Measurements from ENCODE around the gene TMEM87B. TPM values are rescaled to one million over a fixed set of nuclear protein-coding genes. Genes with fewer than 3 reads are reported as not detected.

TMEM87B gene
- total RNA-seq, 1 experiment from 2014 or later = 10.6 TPM

- Mint-ChIP-seq H3K4me3 (no peak overlapping the region), H3K27ac (peak overlapping the region; percentile 1), H3K36me3 (peaks cover 23% of the 10 kb centered on the region), H3K27me3 (ENCODE audit: low read depth) (no peaks in the 10 kb centered on the region; the same call in 1 of the 2 replicates), H3K4me1 (peaks cover 19% of the 10 kb centered on the region), H3K9me3 (peaks cover 14% of the 10 kb centered on the region; the same call in 1 of the 2 replicates)
- ChIA-PET POLR2A (no interaction called here), CTCF (no interaction called here)
- DNase-seq (ENCODE audit: low spot score) (no peak), ATAC-seq (no peak)
- no peak for TF ChIP-seq ZNF532 (CRISPR knock-in tag; IDR thresholded peaks at IDR 0.05; ENCODE audit: borderline replicate concordance)
- no peak for TF ChIP-seq MAX (CRISPR knock-in tag; IDR thresholded peaks at IDR 0.05)
- no peak for TF ChIP-seq FOXP4 (CRISPR knock-in tag; IDR thresholded peaks at IDR 0.05)
- no peak for TF ChIP-seq ZBTB43 (CRISPR knock-in tag; IDR thresholded peaks at IDR 0.05)
- no peak for TF ChIP-seq SMAD3 (CRISPR knock-in tag; IDR thresholded peaks at IDR 0.05; ENCODE audit: borderline replicate concordance)
- no peak for TF ChIP-seq ZNF121 (CRISPR knock-in tag; IDR thresholded peaks at IDR 0.05)
- TF ChIP-seq E2F1 (CRISPR knock-in tag; IDR thresholded peaks at IDR 0.05) = no peak
Observed at GRCh38 chr2:112059671-112060070, 4.6 kb downstream of the TMEM87B start.

- ATAC-seq = no peak
- Mint-ChIP-seq H3K4me1 (peaks cover 16% of the 10 kb centered on the region), H3K4me3 (no peak overlapping the region), H3K27me3 (ENCODE audit: low read depth) (no peaks in the 10 kb centered on the region; the same call in 1 of the 2 replicates), H3K27ac (no peak overlapping the region), H3K36me3 (peaks cover 32% of the 10 kb centered on the region), H3K9me3 (peaks cover 14% of the 10 kb centered on the region; the same call in 1 of the 2 replicates)
- DNase-seq (ENCODE audit: low spot score) = no peak
- ChIA-PET POLR2A (no interaction called here), CTCF (no interaction called here)
- no peak for TF ChIP-seq TP53 (CRISPR knock-in tag; IDR thresholded peaks at IDR 0.05)
- TF ChIP-seq ZNF671 (CRISPR knock-in tag; IDR thresholded peaks at IDR 0.05) = no peak
- TF ChIP-seq JAZF1 (CRISPR knock-in tag; IDR thresholded peaks at IDR 0.05) = no peak
- TF ChIP-seq ZNF281 (CRISPR knock-in tag; IDR thresholded peaks at IDR 0.05) = no peak
- TF ChIP-seq MYBL2 (CRISPR knock-in tag; IDR thresholded peaks at IDR 0.05) = no peak
Observed at GRCh38 chr2:112061299-112061698, 6.2 kb downstream of the TMEM87B start.
